HG02571 (cell line): Measurements from ENCODE around the gene NFAT5.
"Not testable (repeated sequence)": the region's sequence is repeated elsewhere in the genome, so short reads cannot be mapped to it uniquely, and the experiment has no call there.

Source experiments
- ATAC-seq: cut with Tn5 transposase; IDR thresholded peaks from one replicate; pipeline ENCODE4 v1.9.1; 2021; ENCODE audit warnings: mild to moderate bottlenecking, moderate library complexity; ENCODE audit not compliant: unreplicated experiment

The NFAT5 gene, protein sequence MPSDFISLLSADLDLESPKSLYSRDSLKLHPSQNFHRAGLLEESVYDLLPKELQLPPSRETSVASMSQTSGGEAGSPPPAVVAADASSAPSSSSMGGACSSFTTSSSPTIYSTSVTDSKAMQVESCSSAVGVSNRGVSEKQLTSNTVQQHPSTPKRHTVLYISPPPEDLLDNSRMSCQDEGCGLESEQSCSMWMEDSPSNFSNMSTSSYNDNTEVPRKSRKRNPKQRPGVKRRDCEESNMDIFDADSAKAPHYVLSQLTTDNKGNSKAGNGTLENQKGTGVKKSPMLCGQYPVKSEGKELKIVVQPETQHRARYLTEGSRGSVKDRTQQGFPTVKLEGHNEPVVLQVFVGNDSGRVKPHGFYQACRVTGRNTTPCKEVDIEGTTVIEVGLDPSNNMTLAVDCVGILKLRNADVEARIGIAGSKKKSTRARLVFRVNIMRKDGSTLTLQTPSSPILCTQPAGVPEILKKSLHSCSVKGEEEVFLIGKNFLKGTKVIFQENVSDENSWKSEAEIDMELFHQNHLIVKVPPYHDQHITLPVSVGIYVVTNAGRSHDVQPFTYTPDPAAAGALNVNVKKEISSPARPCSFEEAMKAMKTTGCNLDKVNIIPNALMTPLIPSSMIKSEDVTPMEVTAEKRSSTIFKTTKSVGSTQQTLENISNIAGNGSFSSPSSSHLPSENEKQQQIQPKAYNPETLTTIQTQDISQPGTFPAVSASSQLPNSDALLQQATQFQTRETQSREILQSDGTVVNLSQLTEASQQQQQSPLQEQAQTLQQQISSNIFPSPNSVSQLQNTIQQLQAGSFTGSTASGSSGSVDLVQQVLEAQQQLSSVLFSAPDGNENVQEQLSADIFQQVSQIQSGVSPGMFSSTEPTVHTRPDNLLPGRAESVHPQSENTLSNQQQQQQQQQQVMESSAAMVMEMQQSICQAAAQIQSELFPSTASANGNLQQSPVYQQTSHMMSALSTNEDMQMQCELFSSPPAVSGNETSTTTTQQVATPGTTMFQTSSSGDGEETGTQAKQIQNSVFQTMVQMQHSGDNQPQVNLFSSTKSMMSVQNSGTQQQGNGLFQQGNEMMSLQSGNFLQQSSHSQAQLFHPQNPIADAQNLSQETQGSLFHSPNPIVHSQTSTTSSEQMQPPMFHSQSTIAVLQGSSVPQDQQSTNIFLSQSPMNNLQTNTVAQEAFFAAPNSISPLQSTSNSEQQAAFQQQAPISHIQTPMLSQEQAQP (N-terminal part only)

DNA sequence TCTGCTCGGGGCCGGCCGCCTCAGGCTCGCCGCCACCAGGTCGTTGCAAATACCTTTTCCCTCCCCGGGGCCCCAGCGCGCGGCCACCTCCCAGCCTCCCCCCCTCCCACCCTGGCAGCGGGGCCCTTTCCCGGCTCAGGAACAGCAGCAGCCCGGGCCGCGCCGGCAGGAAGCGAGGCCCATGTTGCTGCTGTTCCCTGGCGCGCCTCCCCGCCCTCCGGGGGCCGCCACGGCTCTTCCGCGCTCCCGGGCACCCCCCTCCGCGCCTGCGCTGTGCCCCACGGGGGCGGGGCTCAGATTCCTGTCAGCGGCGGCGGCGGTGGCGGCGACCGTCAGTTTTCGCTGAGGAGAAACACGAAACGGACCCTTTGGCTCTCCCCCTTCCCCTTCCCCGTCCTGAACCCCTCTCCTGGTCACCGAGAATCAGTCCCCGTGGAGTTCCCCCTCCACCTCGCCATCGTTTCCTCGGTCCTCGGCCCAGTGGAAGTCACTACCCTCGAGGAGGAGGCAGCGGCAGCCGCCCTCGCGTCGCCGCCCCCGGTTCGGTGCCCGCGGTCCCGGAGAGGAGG is at the start of gene NFAT5:
Gene NFAT5 (plus strand): TSS at position 296 of the 569 bp plus-strand sequence. CDS start 336 bp downstream, outside the sequence.
- ATAC-seq: peak; percentile 42

DNA sequence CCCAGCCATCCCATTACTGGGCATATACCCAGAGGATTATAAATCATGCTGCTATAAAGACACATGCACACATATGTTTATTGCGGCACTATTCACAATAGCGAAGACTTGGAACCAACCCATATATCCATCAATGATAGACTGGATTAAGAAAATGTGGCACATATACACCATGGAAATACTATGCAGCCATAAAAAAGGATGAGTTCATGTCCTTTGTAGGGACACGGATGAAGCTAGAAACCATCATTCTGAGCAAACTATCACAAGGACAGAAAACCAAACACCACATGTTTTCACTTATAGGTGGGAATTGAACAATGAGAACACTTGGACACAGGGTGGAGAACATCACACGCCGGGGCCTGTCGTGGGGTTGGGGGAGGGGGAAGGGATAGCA is 47.9 kb upstream of the NFAT5 start:
- not testable (repeated sequence) for ATAC-seq

DNA sequence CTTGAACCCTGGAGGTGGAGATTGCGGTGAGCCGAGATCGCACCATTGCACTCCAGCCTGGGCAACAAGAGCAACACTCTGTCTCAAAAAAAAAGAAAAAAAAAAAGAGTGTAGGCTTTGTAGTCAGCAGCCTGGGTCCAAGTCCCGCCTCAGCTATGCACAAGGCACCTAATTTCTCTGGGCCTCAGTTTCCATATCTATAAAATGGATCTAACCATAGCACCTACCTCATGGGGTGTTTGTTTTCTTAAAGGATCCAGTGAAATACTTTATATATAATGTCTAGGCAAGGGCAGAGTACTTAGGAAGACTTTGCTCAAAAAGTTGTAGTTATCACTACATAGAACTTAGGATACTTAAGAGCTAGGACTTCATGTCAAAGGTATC is 45.4 kb upstream of the NFAT5 start:
- no peak for ATAC-seq

DNA sequence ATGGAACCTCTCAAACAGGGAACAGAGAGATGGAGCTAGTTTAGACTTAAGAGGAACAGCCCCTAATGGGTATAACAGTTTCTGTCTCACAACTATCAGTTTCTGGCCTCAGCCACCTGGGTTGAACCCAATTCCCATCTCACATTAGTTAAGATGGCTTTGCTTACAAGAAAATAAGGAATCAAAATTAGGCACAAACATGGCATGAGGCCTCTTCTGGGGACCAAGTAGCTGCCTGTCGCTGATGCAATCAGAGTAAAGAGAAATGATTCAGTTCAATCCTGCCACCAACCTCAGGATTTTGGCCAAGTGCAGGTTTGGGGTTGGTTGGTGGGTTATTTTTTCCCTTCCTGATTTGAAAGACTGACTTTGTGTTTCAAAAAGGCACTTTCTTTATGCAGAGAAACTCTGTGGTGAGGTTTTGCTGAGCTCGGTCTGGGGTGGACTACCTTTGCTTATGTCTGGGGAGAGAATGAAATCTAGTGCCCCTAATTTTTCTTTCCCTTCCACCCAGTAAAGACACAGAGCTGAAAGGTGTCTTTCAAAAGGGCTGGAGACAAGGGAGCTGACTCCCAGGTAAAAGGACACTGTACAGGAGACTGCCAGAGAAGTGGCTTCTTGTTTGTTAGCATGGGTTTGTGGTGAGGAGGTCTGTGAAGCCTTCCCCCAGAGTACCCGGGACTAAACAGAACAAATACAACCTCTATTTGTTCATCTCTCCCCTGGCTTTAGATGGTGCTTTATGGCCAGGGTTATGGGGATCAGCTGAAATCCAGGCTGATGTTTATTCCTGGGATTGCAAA is 44.8 kb upstream of the NFAT5 start:
- ATAC-seq: no peak

DNA sequence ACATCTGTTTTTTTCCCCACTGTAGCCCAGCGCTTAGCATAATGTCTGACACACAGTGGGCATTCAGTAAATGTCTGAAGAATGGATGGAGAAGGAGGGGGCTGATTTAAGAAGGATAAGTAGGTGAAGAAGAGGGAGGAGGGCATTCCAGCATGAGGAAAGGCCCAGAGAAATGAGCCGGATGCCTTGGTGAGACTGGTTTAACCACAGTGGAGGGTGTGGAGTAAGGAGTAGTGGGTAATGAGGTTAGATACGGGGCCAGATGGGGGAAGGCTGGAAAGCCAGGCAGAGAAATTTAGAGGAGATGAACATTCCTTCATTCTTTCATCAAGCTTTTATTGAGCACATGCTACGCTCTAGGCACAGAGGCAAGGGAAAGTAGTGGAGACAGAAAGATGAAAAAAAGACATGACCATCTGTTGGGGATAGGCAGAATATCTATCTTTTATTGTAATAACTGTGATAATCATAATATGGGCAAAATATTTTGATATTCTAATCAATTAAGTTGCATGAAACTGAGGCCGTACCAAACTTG is 43.7 kb upstream of the NFAT5 start:
- ATAC-seq: no peak

DNA sequence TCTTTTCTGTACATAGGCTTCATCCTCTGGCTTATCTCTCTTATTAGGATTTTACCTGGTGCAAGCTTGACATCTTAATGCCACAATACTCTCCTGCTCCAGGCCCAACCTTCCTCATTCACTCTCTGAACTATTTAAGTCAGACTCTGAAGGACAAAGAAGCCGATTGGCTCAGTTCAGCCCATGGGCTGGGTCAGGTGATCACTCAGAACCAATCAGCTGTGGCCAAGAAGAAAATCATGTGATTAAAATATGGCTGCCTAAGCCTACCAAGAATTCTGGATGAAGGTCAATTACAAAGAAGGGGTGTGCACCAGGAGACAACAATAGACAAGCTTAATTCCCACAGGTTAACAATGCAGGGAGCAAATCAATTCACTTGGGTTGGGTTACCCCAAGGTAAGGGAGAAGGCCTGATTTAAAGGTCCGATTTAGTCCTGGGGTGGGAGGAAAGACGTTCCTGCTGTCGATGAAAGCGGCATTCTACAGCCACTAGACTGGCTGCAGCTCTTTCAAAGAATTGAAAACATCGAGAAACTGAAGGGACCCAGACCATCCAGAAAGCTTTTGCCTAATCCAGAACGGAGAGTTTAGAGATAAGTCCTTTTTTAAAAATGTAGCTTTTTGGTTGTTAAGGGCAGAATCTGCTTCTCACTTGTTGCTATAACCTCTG is 42.9 kb upstream of the NFAT5 start:
- ATAC-seq: no peak

DNA sequence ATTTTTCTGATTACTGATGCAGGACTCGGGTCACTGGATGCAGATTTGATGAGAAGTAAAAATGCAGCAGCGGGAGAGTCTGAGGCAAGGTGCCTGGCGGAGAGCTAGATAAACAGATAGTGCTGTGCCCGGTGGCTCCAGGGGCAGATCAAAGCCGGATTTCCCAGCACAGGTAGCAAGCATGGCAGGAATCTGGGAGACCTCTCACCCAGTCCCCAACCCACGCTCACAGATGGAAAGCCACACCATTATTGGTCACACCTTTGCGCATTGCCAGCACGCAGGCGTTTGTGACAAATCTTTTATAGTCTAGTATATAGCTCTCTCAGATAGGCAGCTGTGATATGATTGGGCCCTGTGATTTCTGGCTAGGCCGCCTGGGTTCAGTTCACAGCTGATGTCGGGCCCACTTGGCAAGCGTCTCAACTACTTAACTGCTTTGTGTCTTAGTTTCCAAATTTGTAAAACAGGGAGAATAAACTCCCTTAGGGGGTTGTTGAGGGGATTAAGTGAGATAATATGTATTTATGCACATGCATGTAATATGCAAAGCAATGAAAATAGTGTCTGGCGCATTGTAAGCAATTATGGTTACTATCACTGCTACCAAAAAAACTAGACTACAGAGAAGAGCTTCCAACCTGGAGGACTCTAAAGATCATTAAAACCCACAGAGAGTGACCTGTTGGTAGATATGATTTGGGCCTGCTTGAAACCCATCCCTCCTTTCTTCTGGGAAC is 42.0 kb upstream of the NFAT5 start:
- no peak for ATAC-seq

DNA sequence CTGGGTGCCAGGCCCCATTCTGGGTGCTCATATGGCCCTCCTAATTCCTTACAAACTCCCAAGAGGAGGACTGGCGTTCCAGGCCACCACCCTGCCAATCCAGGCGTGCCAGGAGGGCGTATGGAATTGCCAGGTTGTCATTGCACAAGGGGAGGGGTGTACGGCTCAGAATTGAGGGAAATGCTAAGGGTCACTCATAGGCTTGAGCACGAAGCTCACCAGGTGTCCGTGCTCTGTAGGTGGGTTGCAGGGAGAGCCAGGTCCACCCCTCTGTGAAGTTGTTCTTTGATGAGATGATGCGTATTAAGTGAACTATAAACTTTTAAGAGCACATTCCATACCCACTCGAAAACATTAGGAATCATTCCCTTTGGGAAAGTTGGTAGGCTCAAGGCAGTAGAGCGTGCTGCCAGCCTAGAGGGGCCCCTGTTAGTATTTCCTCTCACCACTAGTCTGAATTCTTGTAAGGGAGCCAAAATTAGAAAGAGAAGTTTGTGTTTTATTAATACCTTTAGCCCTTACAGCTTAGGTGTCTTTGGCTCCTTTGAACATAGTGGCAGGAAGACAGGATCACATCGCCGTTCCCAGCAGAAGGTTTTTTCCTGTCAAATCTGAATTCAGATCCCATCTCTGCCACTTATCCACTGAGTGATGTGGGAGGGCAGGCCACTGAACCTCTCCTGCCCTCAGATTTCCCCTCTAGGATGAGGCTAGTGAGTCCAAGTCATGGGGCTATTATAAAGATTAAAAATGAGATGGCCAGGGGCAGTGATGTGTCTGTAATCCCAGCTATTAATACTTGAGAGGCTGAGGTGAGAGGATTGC is 38.7 kb upstream of the NFAT5 start:
- no peak for ATAC-seq

DNA sequence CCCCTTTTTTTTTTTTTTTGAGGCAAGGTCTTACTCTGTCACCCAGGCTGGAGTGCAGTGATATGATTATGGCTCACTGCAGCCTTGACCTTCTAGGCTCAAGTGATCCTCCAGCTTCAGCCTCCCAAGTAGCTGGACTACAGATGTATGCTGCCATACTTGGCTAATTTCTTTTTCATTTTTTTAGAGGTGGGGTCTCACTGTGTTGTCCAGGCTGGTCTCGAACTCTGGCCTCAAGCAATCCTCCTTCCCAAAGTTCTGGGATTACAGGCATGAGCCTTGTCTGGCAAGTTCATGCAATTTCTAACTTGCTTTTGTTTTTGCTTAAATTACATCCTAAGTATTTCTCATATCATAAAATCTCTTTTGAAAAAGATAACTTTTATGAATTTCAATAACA is 33.8 kb upstream of the NFAT5 start:
- ATAC-seq: no peak

DNA sequence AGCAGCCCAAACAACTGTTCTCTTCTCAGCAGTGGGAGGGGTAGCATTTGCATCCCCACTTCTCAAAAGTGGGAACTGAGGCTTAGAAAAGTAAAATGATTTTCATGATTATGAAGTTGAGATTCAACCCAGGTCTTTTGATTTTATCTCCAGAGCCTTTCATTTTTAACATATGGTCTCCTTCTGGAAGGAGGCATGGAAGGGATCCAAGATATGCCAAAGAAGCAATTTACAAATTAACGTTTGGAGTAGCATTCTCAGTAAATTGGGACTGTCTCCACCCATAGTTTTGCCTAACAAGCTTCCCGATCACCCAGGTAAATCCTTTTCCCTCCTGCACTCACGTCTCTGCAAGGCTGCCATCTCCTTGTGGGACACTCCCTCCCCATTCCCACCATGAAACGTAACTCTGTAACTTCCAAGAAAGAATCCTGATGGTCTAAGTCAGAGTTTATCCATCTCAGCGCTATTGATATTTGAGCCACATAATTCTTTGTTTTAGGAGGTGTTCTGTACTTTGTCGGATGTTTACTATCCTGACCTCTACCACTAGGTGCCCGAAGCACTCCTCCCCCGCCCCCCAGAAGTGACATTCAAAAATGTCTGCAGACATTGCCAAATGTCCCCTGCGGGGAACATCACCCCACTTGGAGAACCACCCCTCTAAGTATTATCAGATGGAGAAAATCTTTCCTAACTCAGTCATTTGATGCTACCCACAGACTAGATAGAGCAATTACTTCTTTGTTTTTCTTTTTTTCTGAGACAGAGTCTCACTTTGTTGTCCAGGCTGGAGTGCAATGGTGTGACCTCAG is 32.9 kb upstream of the NFAT5 start:
- ATAC-seq: no peak

DNA sequence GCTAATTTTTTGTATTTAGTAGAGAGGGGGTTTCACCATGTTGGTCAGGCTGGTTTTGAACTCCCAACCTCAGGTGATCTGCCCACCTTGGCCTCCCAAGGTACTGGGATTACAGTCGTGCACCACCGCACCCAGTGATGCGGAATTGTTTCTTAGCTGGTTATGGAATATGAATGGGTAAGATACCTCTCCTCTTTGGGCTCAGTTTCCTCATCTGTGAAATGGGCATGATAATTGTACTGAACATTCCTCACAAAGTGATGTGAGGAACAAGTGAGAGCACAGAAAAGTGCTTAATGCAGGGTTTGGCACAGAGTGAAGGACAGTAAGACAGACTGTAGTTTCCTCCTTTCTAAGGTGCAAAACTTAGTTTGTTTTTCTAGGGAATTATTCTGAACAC is 31.0 kb upstream of the NFAT5 start:
- no peak for ATAC-seq

DNA sequence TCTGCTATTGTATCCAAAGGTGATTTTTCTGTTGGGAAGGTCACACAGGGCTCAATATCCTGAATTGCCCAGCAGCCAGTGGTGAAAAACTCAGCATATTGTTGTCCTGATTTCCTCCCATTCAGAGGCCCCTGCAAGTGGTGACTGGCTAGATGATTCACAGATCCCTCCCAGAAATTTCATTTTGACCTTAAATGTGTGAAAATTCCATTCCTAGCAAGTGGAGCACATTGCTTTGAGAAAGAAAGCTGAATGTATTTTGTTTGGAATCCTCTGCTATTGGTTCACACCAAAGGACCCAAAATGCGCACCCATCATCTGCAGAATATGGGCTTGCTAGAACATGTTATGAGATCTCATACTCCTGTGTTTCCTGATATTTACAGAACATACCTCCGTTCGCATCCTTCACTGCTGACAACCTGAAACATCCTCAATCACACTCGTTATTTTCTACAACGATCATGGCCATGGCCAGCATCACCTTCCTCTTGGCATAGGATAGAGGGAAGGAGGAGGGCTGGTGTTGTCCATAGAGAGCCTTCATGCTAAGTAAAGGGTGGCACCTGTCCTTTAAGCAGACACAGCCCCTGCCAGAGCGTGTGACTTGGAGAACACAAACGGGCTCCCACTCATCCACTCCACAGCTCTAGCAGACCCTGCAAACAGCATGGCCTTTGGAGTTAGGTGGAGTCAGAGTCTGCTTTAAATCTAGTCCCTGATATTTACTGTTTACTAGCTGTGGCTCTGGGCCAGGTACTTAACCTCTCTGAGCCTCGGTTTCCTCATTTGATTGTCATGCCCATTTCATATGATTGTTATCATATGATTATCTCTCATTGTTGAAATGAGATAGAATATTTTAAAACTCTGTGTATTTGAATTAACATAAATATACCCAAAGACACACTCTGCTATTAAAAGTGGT is 30.4 kb upstream of the NFAT5 start:
- ATAC-seq: no peak

DNA sequence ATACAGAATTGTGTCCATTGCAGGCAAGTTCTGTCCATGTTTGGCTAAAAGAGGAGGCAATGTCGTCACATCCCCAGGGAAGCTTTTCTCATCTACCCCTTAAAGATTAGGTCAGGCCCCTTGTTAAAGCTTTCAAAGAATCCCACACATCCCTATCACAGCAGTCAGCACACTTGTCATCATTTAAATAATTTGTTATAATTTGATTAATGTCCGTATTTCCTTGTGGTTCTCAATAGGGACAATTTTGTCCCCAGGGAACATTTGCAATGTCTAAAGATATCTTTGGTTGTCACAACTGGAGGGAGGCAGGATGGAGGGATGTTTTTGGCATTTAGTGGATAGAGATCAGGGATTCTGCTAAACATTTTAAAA is 28.1 kb upstream of the NFAT5 start:
- no peak for ATAC-seq

DNA sequence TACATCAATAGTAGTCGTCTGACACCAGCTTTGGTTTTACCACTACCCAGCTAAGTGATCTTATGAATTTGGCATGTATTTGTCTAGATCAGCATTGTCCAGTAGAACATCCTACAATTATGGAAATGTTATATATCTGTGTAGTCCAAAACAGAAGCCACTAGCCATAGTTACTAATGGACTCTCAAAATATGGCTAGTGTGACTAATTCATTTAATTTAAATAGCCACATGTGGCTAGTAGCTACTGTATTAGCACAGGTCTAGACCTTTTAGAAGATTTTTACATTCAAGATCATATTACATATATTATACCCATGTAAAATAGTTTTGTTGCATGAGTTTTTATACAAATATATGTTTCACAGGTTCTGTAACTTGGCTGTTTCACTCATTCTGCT is 27.0 kb upstream of the NFAT5 start:
- ATAC-seq: no peak

DNA sequence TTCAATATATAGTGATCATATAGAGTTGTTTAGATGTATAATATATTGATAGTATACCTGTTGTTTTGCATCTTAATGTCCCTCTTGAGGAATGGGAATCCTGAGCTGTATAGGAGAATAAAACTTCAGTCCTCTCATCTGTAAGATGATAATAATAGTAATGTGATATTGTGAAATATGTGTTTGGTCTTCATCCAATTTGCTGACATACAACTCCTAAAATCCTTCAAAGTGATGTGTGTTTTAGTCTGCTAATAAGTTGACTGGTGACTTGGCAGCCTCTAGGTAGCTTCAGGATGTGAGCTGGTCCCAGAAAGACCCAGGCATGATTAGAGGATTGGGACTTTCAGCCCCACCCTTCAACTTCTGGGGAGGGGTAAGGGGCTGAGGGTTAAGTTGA is 22.8 kb upstream of the NFAT5 start:
- no peak for ATAC-seq

DNA sequence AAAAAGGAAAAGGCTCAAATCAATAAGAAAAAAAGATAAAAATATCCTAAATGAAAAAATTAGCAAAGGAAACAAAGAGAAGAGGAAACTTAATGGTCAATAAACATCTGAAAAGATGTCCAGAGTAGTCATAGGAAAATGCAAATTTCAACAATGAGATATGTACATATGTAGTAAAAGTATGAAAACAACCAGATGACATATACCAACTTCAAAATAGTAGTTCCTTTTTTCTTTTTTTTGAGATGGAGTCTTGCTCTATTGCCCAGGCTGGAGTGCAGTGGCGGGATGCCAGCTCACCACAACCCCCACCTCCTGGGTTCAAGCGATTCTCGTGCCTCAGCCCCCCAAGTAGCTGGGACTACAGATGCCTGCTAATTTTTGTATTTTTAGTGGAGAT is 21.7 kb upstream of the NFAT5 start:
- no peak for ATAC-seq
